Astrocyte (in vitro differentiated cells and primary cell): Measurements from ENCODE around the gene PSAT1. TPM values are rescaled to one million over a fixed set of nuclear protein-coding genes. Genes with fewer than 3 reads are reported as not detected.

Experiments
- DNase-seq: peaks from one replicate; pipeline ENCODE4 v3.0.0-alpha.2; 2010; ENCODE audit warnings: low read depth
- FAIRE-seq: peaks from 2 replicates; lab custom pipeline; 2011; peaks lifted over from hg19 to GRCh38; lab: Jason Lieb, UNC
- H2AFZ ChIP-seq: 2 replicates; pipeline ENCODE4 v1.6.0; 2012; ENCODE audit warnings: low read depth, low read length, inconsistent platforms
- H3K27ac ChIP-seq: 2 replicates; pipeline ENCODE4 v1.5.1; 2011; ENCODE audit warnings: low read depth, low read length, inconsistent platforms
- H3K27me3 ChIP-seq: 2 replicates; pipeline ENCODE4 v1.6.0; 2011; ENCODE audit warnings: low read length, inconsistent platforms; ENCODE audit not compliant: insufficient read depth
- H3K36me3 ChIP-seq: 2 replicates; pipeline ENCODE4 v1.5.1; 2011; ENCODE audit warnings: low read length, inconsistent platforms; ENCODE audit not compliant: insufficient read depth
- H3K4me1 ChIP-seq: 2 replicates; pipeline ENCODE4 v1.5.1; 2011; ENCODE audit warnings: low read length, inconsistent platforms; ENCODE audit not compliant: insufficient read depth
- H3K4me2 ChIP-seq: 2 replicates; pipeline ENCODE4 v1.6.0; 2012; ENCODE audit warnings: low read length, inconsistent platforms
- H3K4me3 ChIP-seq: 2 replicates; pipeline ENCODE4 v1.5.1; 2011; ENCODE audit warnings: low read depth, mild to moderate bottlenecking, low read length, inconsistent platforms; ENCODE audit not compliant: insufficient read depth
- H3K79me2 ChIP-seq: 2 replicates; pipeline ENCODE4 v1.6.0; 2012; ENCODE audit warnings: mild to moderate bottlenecking, low read length, inconsistent platforms; ENCODE audit not compliant: insufficient read depth
- H3K9ac ChIP-seq: 2 replicates; pipeline ENCODE4 v1.6.0; 2012; ENCODE audit warnings: mild to moderate bottlenecking, low read length, inconsistent platforms
- H3K9me3 ChIP-seq: 2 replicates; pipeline ENCODE4 v1.5.1; 2012; ENCODE audit warnings: low read depth, mild to moderate bottlenecking, low read length, inconsistent platforms; ENCODE audit not compliant: insufficient read depth
- H4K20me1 ChIP-seq: 2 replicates; pipeline ENCODE4 v1.6.0; 2012; ENCODE audit warnings: low read length, inconsistent platforms; ENCODE audit not compliant: insufficient read depth
- H3K27ac Mint-ChIP-seq: one replicate; pipeline ENCODE4 v1.8.0; 2021; ENCODE audit warnings: mild to moderate bottlenecking, mixed read lengths; ENCODE audit not compliant: unreplicated experiment
- H3K27me3 Mint-ChIP-seq: one replicate; pipeline ENCODE4 v1.8.0; 2021; ENCODE audit warnings: low read depth, mixed read lengths; ENCODE audit not compliant: unreplicated experiment
- H3K36me3 Mint-ChIP-seq: one replicate; pipeline ENCODE4 v1.8.0; 2021; ENCODE audit warnings: low read depth, mixed read lengths; ENCODE audit not compliant: unreplicated experiment
- H3K4me1 Mint-ChIP-seq: one replicate; pipeline ENCODE4 v1.8.0; 2021; ENCODE audit warnings: low read depth, mixed read lengths; ENCODE audit not compliant: unreplicated experiment
- H3K4me3 Mint-ChIP-seq: one replicate; pipeline ENCODE4 v1.8.0; 2021; ENCODE audit warnings: mild to moderate bottlenecking, moderate library complexity, mixed read lengths; ENCODE audit not compliant: unreplicated experiment
- H3K9me3 Mint-ChIP-seq: one replicate; pipeline ENCODE4 v1.8.0; 2021; ENCODE audit warnings: mild to moderate bottlenecking, mixed read lengths; ENCODE audit not compliant: unreplicated experiment
- EZH2 ChIP-seq: IDR thresholded peaks from 2 replicates; pipeline ENCODE4 v1.6.1; 2012; ENCODE audit warnings: mild to moderate bottlenecking, low read length, inconsistent platforms; ENCODE audit not compliant: insufficient read depth
- total RNA-seq: library from RNA; stranded (reverse); gene quantifications from 2 replicates; pipeline ENCODE4 v1.2.1, GENCODE V29; 2021
- TF ChIP-seq, protein P1 (sequence below): IDR thresholded peaks from 2 replicates; pipeline ENCODE4 v1.5.1; 2011; ENCODE audit warnings: low read depth, mild to moderate bottlenecking, inconsistent platforms, low read length, moderate library complexity; ENCODE audit not compliant: insufficient read depth

PSAT1 gene
- total RNA-seq, 1 donor from 2014 or later, result 335 TPM

DNA sequence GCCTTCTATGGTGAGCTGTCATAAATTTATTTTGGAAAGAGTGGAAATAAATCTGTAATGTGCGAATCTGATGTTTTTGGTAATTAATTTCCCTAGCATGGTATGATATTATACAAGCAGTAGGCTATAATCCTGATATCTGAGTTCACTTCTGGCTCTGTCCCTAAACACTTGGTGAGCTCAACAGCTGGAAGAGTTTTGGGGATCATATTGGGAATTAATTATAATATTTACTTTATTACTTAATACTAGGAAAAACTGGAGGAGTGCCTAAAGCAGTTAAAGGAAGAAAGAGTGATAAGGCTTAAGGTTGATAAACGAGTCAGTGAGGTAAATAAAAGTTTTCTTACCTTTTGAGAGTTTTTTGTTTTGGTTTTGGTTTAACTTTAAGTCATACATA is 34.3 kb upstream of the PSAT1 start:
- DNase-seq (no peak), FAIRE-seq (no peak)
- Histone ChIP-seq H3K79me2 (no peaks in the 10 kb centered on the region), H3K36me3 (peaks cover 21% of the 10 kb centered on the region), H2AFZ (no peak overlapping the region), H3K4me2 (no peak overlapping the region), H3K9ac (no peak overlapping the region), H3K4me3 (no peak overlapping the region), H3K27me3 (no peaks in the 10 kb centered on the region), H3K4me1 (no peaks in the 10 kb centered on the region), H3K27ac (no peak overlapping the region), H3K9me3 (no peaks in the 10 kb centered on the region), H4K20me1 (no peaks in the 10 kb centered on the region)
- no peak for TF ChIP-seq EZH2
- TF ChIP-seq, protein P1, sequence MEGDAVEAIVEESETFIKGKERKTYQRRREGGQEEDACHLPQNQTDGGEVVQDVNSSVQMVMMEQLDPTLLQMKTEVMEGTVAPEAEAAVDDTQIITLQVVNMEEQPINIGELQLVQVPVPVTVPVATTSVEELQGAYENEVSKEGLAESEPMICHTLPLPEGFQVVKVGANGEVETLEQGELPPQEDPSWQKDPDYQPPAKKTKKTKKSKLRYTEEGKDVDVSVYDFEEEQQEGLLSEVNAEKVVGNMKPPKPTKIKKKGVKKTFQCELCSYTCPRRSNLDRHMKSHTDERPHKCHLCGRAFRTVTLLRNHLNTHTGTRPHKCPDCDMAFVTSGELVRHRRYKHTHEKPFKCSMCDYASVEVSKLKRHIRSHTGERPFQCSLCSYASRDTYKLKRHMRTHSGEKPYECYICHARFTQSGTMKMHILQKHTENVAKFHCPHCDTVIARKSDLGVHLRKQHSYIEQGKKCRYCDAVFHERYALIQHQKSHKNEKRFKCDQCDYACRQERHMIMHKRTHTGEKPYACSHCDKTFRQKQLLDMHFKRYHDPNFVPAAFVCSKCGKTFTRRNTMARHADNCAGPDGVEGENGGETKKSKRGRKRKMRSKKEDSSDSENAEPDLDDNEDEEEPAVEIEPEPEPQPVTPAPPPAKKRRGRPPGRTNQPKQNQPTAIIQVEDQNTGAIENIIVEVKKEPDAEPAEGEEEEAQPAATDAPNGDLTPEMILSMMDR, result no peak
- Mint-ChIP-seq H3K4me3 (no peak overlapping the region), H3K9me3 (no peaks in the 10 kb centered on the region), H3K36me3 (peaks cover 3% of the 10 kb centered on the region), H3K27ac (no peak overlapping the region), H3K27me3 (no peaks in the 10 kb centered on the region), H3K4me1 (no peaks in the 10 kb centered on the region)

DNA sequence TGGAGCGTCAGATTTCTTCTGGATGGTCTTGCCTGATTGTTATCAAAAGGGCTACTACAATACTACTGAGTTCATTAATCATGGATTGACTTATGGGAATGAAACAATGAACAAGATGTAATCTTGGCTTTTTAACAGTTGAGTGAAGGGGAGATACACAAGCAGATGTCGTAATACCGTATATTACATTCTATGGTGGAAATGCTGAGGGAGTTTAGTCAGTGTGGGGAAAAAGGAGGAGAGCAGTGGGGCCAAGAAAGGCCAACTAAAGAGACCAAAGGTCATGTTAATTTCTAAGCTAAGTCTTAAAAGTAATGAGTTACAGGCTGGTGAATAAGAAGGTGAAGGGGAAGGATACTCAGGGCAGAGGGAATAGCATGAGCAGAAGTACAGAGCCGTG is 29.0 kb upstream of the PSAT1 start:
- Histone ChIP-seq H3K27me3 (no peaks in the 10 kb centered on the region), H3K4me2 (no peak overlapping the region), H3K4me3 (no peak overlapping the region), H3K79me2 (no peaks in the 10 kb centered on the region), H3K9ac (no peak overlapping the region), H3K36me3 (peaks cover 17% of the 10 kb centered on the region), H3K27ac (no peak overlapping the region), H3K9me3 (no peaks in the 10 kb centered on the region), H3K4me1 (no peaks in the 10 kb centered on the region), H4K20me1 (no peaks in the 10 kb centered on the region), H2AFZ (no peak overlapping the region)
- DNase-seq (no peak), FAIRE-seq (no peak)
- Mint-ChIP-seq H3K9me3 (no peaks in the 10 kb centered on the region), H3K27me3 (no peaks in the 10 kb centered on the region), H3K36me3 (peaks cover 3% of the 10 kb centered on the region), H3K4me1 (no peaks in the 10 kb centered on the region), H3K4me3 (no peak overlapping the region), H3K27ac (no peak overlapping the region)
- TF ChIP-seq EZH2, result no peak
- TF ChIP-seq, protein P1, result no peak

DNA sequence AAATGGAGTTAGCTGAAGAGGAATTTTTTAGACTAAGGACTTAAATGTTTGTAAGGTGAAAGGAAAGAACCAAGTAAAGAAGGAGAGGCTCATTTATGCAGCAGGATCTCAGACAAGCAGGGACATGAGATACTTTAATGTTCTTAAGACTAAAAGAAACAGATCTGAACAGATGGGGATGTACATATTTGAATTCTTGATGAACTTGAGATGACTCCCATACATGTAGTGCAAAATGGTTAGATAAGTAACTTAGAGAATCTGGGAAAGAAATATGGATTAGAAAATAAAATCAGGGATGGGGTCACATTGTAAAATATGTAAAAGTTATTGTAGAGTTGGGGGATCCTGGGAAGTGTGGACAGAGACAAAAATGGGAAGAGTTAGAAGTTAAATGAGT is 27.1 kb upstream of the PSAT1 start:
- H3K36me3 Mint-ChIP-seq, result peaks cover 3% of the 10 kb centered on the region
- no peaks in the 10 kb centered on the region for H3K79me2 ChIP-seq
- H3K9me3 ChIP-seq, result no peaks in the 10 kb centered on the region
- H3K27ac ChIP-seq, result no peak overlapping the region
- peaks cover 7% of the 10 kb centered on the region for H3K4me1 Mint-ChIP-seq
- no peaks in the 10 kb centered on the region for H3K27me3 ChIP-seq
- no peak overlapping the region for H3K4me3 Mint-ChIP-seq
- H3K4me3 ChIP-seq, result no peak overlapping the region
- no peaks in the 10 kb centered on the region for H3K9me3 Mint-ChIP-seq
- H2AFZ ChIP-seq, result no peak overlapping the region
- no peaks in the 10 kb centered on the region for H3K4me1 ChIP-seq
- no peaks in the 10 kb centered on the region for H4K20me1 ChIP-seq
- no peaks in the 10 kb centered on the region for H3K27me3 Mint-ChIP-seq
- TF ChIP-seq, protein P1, result no peak
- TF ChIP-seq EZH2, result no peak
- no peak for DNase-seq
- FAIRE-seq, result no peak
- no peak overlapping the region for H3K9ac ChIP-seq
- no peak overlapping the region for H3K27ac Mint-ChIP-seq
- H3K36me3 ChIP-seq, result peaks cover 14% of the 10 kb centered on the region
- H3K4me2 ChIP-seq, result no peak overlapping the region
